AG04449 (cell line): Measurements from ENCODE around the gene ERH.

Experiments used
- CTCF ChIA-PET: fragments of 350-600 bp; formaldehyde crosslinking; extraction: SDS; loops from one replicate; lab custom pipeline; 2021; ENCODE audit warnings: antibody characterized with exemption; lab: Yijun Ruan, JAX
- POLR2A ChIA-PET: fragments of 400-600, 350-600 bp; formaldehyde crosslinking; extraction: SDS; loops from one replicate; lab custom pipeline; 2020; ENCODE audit warnings: antibody characterized with exemption, inconsistent platforms; lab: Yijun Ruan, JAX
- DNase-seq: peaks from one replicate; pipeline ENCODE4 v3.0.0-alpha.2; 2010; ENCODE audit warnings: low read depth, low spot score
- H3K4me3 ChIP-seq: 2 replicates; pipeline ENCODE4 v1.5.1; 2011; ENCODE audit warnings: low read depth, mild to moderate bottlenecking, control low read depth, low read length
- CTCF ChIP-seq: IDR thresholded peaks from one replicate; pipeline ENCODE4 v1.5.1; 2011; ENCODE audit warnings: mild to moderate bottlenecking, moderate library complexity, low read length, control low read depth, inconsistent platforms; ENCODE audit not compliant: insufficient read depth; ENCODE audit errors: missing control alignments

ERH gene

GRCh38 chr14:69335371-69335771 is 62.7 kb downstream of the ERH start:
- POLR2A ChIA-PET = no interaction called here
- no peak for DNase-seq
- TF ChIP-seq CTCF = no peak
- CTCF ChIA-PET = interaction anchor here (1.0 to 5.8 kb wide), 5 partner anchors 9 to 93 kb away, joined by 3 to 40 read pairs (median 4); no protein-coding TSS in a partner anchor
- H3K4me3 ChIP-seq = no peak overlapping the region

DNA sequence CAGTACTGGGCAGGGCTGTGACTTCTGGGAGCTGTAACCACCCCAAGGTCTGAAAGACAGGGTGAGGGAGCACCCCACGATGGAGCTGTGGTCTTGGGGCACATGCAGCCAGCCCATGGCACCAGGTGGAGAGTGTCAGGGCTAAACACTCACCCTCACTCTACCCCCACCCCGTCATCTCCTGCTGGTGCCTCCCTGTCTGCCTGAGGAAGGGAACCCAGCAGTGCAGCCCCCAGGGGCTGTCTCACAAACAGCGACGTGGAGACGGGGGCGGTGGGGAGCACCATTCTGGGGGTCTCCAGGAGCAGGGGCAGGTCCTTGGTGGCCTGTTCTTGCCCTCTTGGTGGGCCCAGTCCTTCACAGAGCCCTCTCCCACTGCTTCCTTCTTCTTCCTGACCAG is 63.5 kb downstream of the ERH start:
- no peak overlapping the region for H3K4me3 ChIP-seq
- no peak for TF ChIP-seq CTCF
- DNase-seq = no peak
- POLR2A ChIA-PET = no interaction called here
- CTCF ChIA-PET = interaction anchor here (1.0 to 5.8 kb wide), 4 partner anchors 11 to 93 kb away, joined by 3 to 40 read pairs (median 4); no protein-coding TSS in a partner anchor

DNA sequence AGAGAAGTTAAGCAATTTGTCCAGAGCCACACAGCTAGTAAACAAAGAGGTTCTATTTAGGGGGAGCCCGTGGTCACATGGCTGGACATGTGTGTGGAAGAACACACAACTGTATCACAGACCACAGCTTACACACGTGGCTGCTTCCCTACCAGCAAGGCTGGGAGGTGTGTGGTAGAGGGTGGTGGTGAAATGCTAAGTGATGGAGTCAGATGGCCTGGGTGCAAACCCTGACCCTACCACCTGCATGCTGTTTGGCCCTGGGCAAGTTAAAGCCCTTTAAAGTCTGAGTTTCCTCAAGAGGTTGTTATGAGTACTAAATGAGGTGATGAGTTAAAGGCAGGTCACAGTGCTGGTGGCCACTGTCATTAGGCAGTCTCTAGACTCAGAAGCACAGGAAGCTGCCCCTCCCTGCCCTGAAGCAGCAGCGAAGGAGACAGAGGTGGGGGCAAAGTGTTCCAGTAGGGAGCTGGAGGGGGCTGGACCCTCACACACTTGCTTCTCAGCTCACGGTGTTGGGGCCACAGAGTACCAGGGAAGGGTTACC is 64.2 kb downstream of the ERH start:
- H3K4me3 ChIP-seq = no peak overlapping the region
- ChIA-PET CTCF (interaction anchor here (1.0 to 5.8 kb wide), 2 partner anchors 13 to 92 kb away, joined by 3 to 40 read pairs; no protein-coding TSS in a partner anchor), POLR2A (no interaction called here)
- no peak for TF ChIP-seq CTCF
- no peak for DNase-seq

GRCh38 chr14:69332782-69333395 is 65.2 kb downstream of the ERH start:
- ChIA-PET CTCF (interaction anchor here (1.0 to 5.8 kb wide), 4 partner anchors 10 to 91 kb away, joined by 3 to 40 read pairs (median 4); no protein-coding TSS in a partner anchor), POLR2A (no interaction called here)
- H3K4me3 ChIP-seq = no peak overlapping the region
- TF ChIP-seq CTCF = no peak
- DNase-seq = no peak

- DNase-seq = no peak
- ChIA-PET POLR2A (no interaction called here), CTCF (interaction anchor here (0.7 to 5.8 kb wide), 3 partner anchors 15 to 88 kb away, joined by 3 to 40 read pairs (median 3); no protein-coding TSS in a partner anchor)
- no peak overlapping the region for H3K4me3 ChIP-seq
- TF ChIP-seq CTCF = no peak
Observed at GRCh38 chr14:69331206-69331605, 66.9 kb downstream of the ERH start.
